Measurements from ENCODE around the gene GPBAR1. TPM values are rescaled to one million over a fixed set of nuclear protein-coding genes. Genes with fewer than 3 reads are reported as not detected.

The GPBAR1 gene
- polyA plus RNA-seq, 1 of the 3 experiments (the other 2 are of a cell fraction): 0.13 TPM

DNA sequence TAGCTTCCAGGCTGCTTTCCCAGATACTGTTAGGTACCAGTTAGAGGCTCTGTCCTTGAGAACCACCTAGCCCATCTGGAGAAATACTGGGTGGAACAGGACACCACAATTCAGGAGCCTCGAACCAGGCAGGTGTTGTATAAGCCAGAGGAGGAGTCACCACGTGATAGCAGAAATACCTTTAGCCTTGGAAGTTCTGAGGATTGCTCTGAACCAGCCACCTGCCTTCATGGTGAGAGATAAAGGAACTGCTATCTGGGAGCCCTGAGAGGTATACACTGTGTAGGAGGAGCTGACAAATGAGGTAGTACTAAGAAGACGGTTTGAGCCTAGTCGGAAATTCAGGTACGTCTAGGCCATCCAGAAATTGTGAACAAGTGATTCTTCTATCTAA is 7.6 kb upstream of the GPBAR1 start:
- DNase-seq: no peak
- Histone ChIP-seq H3K27me3 (ENCODE audit: insufficient read depth) (no peaks in the 10 kb centered on the region), H3F3A (replicated peaks; ENCODE audit: insufficient read depth) (peaks cover 71% of the 10 kb centered on the region), H2AFZ (ENCODE audit: low read depth) (no peak overlapping the region), H3K9me3 (no peaks in the 10 kb centered on the region), H3K27ac (ENCODE audit: low read depth in 2 of 2, low read length in 1 of 2) (no peak overlapping the region), H3K9me2 (no peaks in the 10 kb centered on the region), H3K36me3 (replicated peaks in 1 of 2; ENCODE audit: control insufficient read depth in 1 of 2, insufficient read depth in 2 of 2, low read length in 1 of 2) (peaks cover 56 to 59% of the 10 kb centered on the region in 2 experiments), H4K20me1 (ENCODE audit: insufficient read depth) (no peaks in the 10 kb centered on the region), H3K4me2 (no peak overlapping the region), H3K4me1 (ENCODE audit: control insufficient read depth in 1 of 2, insufficient read depth in 2 of 2, low read depth in 1 of 2, low read length in 1 of 2) (no peaks in the 10 kb centered on the region; a peak in 1 of 4 replicates), H3K9ac (no peak overlapping the region), H3K4me3 (ENCODE audit: low read depth in 2 of 2, low read length in 1 of 2) (no peak overlapping the region), H3K79me2 (ENCODE audit: insufficient read depth) (peaks cover 16% of the 10 kb centered on the region; the same call in 1 of the 2 replicates)
- ChIA-PET CTCF (interaction anchor here (1.6 to 3.0 kb wide), 2 partner anchors 18 to 22 kb away, joined by 6 to 8 read pairs; no protein-coding TSS in a partner anchor), POLR2A (no interaction called here)
- TF ChIP-seq FOXJ3 (CRISPR knock-in tag; IDR thresholded peaks at IDR 0.05): no peak
- no peak for TF ChIP-seq NFIC (IDR thresholded peaks at IDR 0.05; ENCODE audit: borderline replicate concordance)
- TF ChIP-seq, protein P1, sequence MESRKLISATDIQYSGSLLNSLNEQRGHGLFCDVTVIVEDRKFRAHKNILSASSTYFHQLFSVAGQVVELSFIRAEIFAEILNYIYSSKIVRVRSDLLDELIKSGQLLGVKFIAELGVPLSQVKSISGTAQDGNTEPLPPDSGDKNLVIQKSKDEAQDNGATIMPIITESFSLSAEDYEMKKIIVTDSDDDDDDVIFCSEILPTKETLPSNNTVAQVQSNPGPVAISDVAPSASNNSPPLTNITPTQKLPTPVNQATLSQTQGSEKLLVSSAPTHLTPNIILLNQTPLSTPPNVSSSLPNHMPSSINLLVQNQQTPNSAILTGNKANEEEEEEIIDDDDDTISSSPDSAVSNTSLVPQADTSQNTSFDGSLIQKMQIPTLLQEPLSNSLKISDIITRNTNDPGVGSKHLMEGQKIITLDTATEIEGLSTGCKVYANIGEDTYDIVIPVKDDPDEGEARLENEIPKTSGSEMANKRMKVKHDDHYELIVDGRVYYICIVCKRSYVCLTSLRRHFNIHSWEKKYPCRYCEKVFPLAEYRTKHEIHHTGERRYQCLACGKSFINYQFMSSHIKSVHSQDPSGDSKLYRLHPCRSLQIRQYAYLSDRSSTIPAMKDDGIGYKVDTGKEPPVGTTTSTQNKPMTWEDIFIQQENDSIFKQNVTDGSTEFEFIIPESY (IDR thresholded peaks at IDR 0.05; ENCODE audit: borderline replicate concordance, low read depth): no peak
- no peak for TF ChIP-seq POLR2AphosphoS5 (IDR thresholded peaks at IDR 0.05; ENCODE audit: low read depth, low read length)
- TF ChIP-seq RFX5 (IDR thresholded peaks at IDR 0.05; ENCODE audit: low read length): no peak
- TF ChIP-seq YY1 (IDR thresholded peaks at IDR 0.05; ENCODE audit: low read depth): no peak
- no peak for TF ChIP-seq CHD2 (IDR thresholded peaks at IDR 0.05; ENCODE audit: low read length, partially characterized antibody)
- TF ChIP-seq ELF1 (IDR thresholded peaks at IDR 0.05): no peak
- TF ChIP-seq, protein P2, sequence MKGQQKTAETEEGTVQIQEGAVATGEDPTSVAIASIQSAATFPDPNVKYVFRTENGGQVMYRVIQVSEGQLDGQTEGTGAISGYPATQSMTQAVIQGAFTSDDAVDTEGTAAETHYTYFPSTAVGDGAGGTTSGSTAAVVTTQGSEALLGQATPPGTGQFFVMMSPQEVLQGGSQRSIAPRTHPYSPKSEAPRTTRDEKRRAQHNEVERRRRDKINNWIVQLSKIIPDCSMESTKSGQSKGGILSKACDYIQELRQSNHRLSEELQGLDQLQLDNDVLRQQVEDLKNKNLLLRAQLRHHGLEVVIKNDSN (IDR thresholded peaks at IDR 0.05; ENCODE audit: borderline replicate concordance, low read depth): no peak
- TF ChIP-seq JUND (IDR thresholded peaks at IDR 0.05): no peak
- 89% methylated on average over 5 of the region's 5 CpGs for WGBS (ENCODE audit: low lambda C conversion rate)

DNA sequence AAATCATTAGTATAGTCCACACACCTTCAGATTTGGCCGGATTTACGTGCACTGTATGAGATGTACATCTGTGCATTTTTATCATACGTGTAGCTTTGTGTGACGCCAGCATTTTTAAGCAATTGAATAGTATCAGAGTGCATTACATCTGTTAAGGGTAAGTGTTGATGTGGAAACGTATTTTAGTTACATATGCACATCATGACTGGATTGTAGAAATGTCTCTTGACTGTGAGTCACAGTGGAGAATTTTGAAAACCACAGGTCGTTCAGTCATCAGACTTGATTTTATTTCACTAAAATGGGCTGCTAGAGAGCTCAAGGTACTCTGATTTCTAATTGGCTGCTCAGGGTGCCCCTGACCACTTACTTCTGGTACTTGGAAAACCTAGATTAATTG is 5.4 kb upstream of the GPBAR1 start:
- Histone ChIP-seq H3K4me2 (no peak overlapping the region), H3K27ac (ENCODE audit: low read depth in 2 of 2, low read length in 1 of 2) (peak overlapping the region in 1 of 2 experiments; percentile 22; a peak in 2 of 4 replicates), H3K4me3 (ENCODE audit: low read depth in 2 of 2, low read length in 1 of 2) (no peak overlapping the region), H3K27me3 (ENCODE audit: insufficient read depth) (no peaks in the 10 kb centered on the region), H3K36me3 (replicated peaks in 1 of 2; ENCODE audit: control insufficient read depth in 1 of 2, insufficient read depth in 2 of 2, low read length in 1 of 2) (peaks cover 34 to 42% of the 10 kb centered on the region in 2 experiments), H3F3A (replicated peaks; ENCODE audit: insufficient read depth) (peaks cover 66% of the 10 kb centered on the region), H3K79me2 (ENCODE audit: insufficient read depth) (peaks cover 5% of the 10 kb centered on the region; the same call in 1 of the 2 replicates), H2AFZ (ENCODE audit: low read depth) (no peak overlapping the region), H3K9me2 (no peaks in the 10 kb centered on the region), H4K20me1 (ENCODE audit: insufficient read depth) (no peaks in the 10 kb centered on the region), H3K4me1 (ENCODE audit: control insufficient read depth in 1 of 2, insufficient read depth in 2 of 2, low read depth in 1 of 2, low read length in 1 of 2) (peaks cover 11 to 21% of the 10 kb centered on the region in 2 experiments), H3K9me3 (no peaks in the 10 kb centered on the region), H3K9ac (no peak overlapping the region)
- ChIA-PET POLR2A (no interaction called here), CTCF (interaction anchor here (0.6 to 3.0 kb wide), 2 partner anchors 17 to 25 kb away, joined by 3 to 8 read pairs; no protein-coding TSS in a partner anchor)
- DNase-seq: no peak
- WGBS (ENCODE audit: low lambda C conversion rate): 64% methylated on average over 6 of the region's 6 CpGs
- no peak for TF ChIP-seq RCOR1 (IDR thresholded peaks at IDR 0.05; ENCODE audit: low read length)
- no peak for TF ChIP-seq MEF2A (IDR thresholded peaks at IDR 0.05; ENCODE audit: borderline replicate concordance, low read depth)
- no peak for TF ChIP-seq CHD2 (IDR thresholded peaks at IDR 0.05; ENCODE audit: low read length, partially characterized antibody)
- TF ChIP-seq FOXM1 (IDR thresholded peaks at IDR 0.05; ENCODE audit: low read depth): no peak
- no peak for TF ChIP-seq NRF1 (IDR thresholded peaks at IDR 0.05; ENCODE audit: low read depth, low read length)
- TF ChIP-seq SIN3A (IDR thresholded peaks at IDR 0.05; ENCODE audit: borderline replicate concordance, low read depth, low read length): no peak
- TF ChIP-seq FOXJ3 (CRISPR knock-in tag; IDR thresholded peaks at IDR 0.05): no peak
- TF ChIP-seq, protein P3, sequence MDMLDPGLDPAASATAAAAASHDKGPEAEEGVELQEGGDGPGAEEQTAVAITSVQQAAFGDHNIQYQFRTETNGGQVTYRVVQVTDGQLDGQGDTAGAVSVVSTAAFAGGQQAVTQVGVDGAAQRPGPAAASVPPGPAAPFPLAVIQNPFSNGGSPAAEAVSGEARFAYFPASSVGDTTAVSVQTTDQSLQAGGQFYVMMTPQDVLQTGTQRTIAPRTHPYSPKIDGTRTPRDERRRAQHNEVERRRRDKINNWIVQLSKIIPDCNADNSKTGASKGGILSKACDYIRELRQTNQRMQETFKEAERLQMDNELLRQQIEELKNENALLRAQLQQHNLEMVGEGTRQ (IDR thresholded peaks at IDR 0.05; ENCODE audit: borderline replicate concordance, low read depth, low read length): no peak
- TF ChIP-seq, protein P1 (IDR thresholded peaks at IDR 0.05; ENCODE audit: borderline replicate concordance, low read depth): no peak

Measured in SK-N-SH (cell line).